NCI-H2196 (cell line): ENCODE data around the gene NEU4.
"Not testable (repeated sequence)": the region's sequence is repeated elsewhere in the genome, so short reads cannot be mapped to it uniquely, and the experiment has no call there.

Experiments used
- DNase-seq: peaks from one replicate; lab custom pipeline; 2025; ENCODE audit not compliant: unreplicated experiment; lab: John Stamatoyannopoulos, UW

NEU4 gene

DNA sequence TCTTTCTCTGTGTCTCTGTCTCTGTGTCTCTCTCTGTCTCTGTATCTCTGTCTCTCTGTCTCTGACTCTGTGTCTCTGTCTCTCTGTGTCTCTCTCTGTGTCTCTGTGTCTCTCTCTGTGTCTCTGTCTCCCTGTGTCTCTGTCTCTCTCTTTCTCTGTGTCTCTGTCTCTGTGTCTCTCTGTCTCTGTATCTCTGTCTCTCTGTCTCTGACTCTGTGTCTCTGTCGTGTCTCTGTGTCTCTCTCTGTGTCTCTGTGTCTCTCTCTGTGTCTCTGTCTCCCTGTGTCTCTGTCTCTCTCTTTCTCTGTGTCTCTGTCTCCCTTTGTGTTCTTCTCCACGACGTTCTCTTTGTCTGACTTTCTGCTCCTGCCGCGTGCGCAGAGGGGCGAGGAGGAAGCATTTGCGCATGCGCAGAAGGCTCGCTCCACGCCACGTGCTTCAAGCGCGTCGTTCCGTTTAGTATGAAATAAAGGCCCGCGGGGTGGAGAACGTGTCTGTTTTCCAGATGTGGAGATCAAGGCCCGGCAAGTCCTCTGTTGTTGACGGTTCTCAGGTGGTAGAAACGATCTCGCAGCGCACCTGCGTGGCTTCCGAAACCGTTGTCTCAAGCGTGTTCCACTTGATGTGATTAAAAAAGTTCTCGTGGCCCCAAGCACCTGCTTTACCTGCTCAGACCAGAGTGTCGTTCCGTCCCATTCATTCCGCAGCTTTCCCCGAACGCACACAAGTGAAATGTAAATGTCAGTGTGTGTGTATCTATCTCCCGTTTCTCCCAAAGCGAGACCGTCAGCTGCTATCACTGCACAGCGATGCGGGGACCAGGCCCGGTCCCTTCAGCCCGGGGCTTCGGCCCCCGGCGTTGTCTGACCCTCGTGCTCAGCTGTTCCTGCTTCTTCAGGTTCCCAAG, 14.8 kb downstream of the NEU4 start:
- not testable (repeated sequence) for DNase-seq

DNA sequence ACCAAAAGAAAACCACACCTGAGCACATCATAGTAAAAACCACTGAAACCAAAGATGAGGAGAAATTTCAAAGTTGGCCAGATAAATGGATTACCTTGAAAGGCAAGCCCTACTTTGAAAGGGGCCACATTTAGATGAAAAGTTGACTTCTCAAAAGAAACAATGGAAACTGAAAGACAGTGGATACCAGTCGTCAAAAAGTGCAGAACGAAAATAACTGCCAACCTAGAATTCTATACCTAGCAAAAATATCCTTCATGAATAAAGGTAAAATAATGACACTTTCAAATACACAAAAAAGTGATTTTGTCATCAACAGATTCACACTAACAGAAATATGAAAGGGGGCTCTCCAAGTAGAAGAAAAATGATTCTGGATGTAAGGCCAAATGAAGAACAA, 18.4 kb downstream of the NEU4 start:
- no peak for DNase-seq

DNA sequence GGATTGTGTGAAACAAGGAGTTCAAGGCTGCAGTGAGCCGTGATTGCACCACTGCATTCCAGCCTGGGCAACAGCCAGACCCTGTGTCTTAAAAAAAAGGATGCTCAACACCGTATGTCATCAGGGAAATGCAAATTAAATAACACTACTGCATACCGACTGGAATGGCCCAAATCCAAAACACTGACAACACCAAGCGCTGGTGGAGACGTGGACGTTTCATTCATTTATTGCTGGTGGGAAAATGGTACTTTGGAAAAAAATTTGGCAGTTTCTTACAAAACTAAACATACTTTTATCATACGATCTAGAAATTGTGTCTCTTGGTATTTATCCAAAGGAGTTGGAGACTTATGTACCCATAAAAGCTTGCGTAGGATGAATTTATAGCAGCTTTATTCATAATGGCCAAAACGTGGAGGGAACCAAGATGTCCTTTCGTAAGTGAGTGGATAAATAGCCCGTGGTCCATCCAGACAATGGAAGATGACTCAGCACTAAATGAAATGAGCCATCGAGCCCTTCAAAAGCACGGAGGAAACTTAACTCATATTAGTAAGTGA, 24.2 kb downstream of the NEU4 start:
- DNase-seq = no peak

DNA sequence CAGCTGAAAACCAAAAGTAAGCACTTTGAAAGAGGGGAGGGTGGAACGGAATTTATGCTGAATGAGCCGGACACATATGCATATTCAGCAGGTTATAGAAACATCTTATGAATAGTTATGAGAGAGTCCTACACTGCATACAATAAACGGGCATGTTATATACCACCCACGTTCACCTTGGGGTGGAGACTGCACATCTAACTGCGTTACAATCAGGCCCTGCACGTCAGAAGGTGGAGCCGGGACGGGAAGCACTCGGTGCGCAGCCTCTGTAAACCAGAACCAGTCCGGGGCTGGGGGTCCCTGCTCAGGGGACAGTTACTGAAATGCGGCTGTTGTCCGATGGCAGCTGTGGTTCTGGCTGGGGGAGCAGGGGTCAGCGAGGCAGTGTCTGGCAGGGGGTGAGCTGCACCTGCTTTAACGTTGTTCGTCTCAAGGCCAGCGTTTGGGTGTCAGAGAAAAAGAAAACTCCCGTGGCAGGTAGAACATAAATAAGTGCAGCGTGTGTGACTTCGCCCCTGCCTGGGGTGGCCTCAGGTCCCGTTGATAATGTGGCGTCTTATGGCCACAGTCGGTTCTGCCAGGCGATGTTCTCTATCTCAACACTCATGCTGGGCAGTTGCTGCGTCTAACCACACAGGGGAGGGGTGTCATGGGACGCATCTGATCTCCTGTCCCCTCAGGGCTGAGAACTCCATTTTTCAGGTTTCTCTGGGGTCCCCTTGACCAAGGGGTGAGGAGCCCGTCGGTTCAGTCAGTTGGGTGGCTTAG, 24.9 kb downstream of the NEU4 start:
- DNase-seq = not testable (repeated sequence)

DNA sequence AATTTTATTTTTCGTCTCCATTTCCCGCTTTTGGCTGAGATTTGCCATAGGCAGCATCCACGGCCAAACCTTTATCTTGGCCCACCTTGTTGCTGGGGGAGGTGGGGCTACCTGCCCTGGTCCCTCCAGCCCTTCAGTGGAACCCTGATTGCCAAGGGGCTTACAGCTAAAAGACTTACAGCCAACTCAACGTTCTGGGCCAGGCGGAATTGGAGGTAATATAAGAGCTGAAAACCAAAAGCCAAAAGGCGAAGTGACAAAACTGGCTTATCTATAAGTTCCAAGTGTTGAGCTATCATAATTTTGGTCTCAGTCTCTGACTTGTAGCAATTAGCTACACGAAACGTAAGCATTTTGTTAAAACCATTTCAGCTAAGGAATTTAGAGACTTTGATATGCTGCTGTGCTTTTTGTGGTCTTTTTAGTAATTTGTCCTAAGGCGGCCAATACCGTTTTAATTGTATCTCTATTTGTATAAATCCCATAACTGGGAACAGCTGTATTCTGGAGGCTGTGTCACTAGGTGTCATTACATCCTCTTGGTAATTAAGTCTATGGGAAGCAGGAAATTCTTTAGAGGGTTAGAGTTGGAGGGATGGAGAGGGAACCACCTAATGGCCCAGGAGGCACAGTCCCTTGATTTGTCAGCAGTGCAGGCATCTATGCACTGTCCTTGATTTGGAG, 25.7 kb downstream of the NEU4 start:
- DNase-seq = no peak

DNA sequence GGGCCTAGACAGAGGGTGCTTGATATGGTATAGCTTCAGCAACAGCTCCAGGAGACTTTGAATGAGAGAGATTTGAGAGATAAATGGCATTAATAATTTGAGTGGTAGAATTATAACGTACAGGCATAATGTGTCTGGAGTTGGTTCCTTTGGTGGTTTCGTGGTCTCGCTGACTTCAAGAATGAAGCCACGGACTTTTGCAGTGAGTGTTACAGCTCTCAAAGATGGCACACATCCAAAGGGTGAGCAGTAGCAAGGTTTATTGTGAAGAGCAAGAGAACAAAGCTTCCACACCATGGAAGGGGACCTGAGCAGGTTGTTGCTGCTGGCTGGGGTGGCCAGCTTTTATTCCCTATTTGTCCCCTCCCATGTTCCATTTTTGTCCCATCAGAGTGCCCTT, 26.6 kb downstream of the NEU4 start:
- DNase-seq = no peak

DNA sequence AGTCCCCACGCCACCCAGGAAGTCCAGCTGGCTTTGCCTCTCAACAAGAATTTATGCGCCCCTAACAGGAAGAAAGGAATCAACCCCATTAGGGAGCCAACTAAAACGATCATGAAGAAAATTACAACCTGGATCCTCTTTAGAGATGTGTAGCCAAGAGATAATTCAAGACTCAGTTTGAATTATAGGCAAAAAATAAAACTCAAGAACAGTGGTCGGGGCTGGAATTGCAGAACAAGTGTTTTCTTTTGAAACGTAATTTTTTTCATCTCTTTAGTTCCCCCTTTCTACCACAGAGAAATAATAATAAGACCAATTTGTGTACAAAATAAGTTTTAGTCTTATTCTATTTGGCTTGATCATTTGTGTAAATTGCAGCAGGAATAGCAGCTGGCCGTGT, 27.3 kb downstream of the NEU4 start:
- no peak for DNase-seq

DNA sequence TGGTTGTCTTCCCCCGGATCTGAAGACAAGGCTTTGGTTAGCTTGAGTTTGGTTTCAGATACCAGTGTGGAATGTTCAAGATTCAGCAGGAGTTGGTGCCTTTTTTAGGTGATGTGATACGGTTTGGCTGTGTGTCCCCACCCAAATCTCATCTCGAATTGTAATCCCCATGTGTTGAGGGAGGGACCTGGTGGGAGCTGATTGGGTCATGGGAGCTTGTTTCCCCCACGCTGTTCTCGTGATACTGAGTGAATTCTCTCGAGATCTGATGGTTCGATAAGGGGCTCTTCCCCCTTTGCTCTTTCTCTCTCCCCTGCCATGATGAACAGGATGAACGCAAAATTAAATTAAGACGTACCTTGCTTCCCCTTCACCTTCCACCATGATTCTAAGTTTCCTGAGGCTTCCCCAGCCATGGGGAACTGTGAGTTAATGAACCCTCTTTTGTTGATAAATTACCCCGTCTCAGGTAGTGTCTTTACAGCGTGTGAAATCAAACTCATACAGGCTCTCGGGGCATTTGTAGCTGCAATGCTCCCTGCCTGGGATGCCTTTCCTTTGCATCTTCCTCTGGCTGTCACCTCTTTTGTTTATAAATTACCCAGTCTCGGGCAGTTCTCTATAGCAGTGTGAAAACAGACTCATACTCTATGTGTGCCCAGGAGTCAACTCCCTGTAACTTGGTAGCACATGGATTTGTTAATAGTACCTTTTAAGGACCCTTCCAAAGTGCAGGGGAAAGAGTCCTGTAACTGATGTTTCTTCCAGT, 28.4 kb downstream of the NEU4 start:
- DNase-seq = no peak

DNA sequence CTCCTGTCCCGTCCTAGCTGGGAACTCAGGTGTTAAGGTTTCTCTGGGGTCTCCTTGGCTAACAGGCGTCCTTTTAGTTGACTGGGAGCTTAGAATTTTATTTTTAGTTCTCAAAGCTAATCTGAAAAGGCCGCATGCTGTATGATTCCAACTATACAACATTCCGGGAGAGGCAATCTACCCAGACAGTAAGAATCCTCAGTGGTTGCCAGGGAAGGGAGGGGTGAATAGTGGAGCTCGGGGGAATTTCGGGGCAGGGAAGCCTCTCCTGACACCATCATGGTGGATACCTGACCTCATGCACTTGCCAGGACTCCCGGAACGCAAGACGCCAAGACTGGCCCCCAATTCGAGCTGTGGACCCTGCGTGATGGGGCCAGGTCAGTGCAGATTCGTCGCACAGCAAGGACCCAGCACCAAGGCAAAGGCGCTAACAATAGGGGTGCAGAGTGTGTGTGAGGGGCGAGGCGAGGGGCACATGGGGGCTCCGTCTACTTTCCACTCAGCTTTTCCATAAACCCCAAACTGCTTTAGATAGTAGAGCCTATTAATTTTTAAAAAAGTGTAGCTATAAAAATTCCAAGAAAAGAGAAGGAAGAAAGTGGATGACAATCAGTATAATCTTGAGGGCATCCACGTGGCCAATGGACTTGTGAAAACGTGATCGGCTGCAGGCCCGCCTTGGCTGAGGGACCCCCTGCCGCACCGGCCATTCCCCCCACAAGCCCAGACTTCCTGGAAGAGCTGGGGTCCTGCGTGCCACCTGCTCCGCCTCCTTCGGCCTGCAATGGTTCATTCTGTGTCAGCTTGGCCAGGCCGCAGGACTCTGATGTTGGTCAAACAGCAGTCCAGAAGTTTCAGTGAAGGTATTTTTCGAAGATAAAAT, 32.4 kb downstream of the NEU4 start:
- DNase-seq = no peak

DNA sequence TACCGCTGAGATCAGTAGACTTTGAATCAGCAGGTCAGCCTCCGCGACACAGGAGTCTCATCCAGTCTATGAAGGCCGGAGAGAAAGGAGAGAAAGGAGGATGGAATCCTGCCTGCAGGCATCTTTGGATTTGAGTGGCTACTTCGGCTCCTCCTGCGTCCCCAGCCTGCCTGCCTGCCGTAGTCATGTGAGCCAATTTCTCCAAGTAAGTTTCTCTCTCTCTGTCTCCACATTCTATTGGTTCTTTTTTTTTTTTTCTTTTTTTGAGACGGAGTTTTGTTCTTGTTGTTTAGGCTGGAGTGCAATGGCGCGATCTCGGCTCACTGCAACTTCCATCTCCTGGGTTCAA, 33.0 kb downstream of the NEU4 start:
- DNase-seq = no peak

DNA sequence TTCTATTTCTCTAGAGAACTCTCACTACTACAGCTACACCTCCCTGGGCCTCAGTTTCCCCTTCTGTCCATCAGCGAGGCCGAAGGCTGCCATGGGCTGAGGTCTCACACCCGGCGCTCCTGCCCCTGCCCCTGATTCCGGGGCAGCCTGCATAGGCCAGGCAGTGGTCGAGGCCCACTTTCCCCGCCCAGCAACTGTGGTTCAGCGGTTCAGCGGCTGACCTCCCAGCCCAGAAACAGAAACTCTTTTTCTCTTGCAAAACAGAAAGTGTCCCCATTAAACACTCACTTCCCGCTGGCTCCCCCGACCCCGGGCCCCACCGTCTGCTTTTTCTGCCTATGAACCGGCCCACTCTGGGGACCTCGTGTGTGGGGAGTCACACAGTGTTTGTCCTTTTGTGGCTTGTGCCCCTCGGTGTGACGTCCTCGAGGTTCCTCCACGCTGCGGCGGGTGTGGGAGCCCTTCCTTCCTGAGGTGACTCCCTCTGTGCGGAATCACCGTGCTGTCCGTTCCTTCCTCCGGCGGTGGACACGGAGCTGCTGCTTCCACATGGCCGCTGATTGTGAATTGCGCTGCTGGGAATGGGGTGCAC, 33.7 kb downstream of the NEU4 start:
- no peak for DNase-seq

DNA sequence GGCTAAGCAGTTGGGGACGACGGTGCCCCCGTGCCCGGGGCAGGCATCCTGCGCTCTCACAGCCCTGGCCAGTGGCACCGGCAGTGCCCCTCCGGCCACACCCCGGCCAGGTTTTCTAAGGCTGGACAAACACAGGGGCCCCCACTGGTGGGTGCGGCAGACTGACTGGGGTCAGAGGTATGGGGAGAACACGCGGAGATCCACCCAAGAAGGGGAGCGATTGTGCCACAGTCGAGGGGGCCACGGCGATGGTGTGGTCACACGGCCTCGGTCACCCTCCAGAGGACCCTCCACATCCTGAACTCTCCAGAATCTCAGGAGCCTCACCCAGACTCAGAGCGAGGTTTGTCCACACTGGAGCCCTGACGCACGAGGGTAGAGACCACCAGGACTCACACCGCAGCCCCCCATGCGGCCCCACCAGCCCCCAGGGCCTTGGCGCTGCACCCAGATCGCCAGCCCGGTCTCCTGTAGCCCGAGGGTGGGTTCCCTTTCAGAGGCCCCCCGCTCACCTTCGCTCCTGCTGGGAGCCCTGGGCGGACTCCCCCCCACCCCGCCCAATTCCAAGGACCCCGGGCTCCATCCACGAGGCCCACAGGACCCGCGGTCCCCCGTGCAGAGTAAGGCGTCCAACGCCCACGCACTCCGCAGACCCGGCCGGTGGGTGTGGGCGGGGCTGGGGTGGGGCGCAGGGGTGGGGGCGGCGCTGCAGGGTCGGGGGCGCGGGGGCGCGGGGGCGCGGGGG, 34.5 kb downstream of the NEU4 start:
- no peak for DNase-seq

DNA sequence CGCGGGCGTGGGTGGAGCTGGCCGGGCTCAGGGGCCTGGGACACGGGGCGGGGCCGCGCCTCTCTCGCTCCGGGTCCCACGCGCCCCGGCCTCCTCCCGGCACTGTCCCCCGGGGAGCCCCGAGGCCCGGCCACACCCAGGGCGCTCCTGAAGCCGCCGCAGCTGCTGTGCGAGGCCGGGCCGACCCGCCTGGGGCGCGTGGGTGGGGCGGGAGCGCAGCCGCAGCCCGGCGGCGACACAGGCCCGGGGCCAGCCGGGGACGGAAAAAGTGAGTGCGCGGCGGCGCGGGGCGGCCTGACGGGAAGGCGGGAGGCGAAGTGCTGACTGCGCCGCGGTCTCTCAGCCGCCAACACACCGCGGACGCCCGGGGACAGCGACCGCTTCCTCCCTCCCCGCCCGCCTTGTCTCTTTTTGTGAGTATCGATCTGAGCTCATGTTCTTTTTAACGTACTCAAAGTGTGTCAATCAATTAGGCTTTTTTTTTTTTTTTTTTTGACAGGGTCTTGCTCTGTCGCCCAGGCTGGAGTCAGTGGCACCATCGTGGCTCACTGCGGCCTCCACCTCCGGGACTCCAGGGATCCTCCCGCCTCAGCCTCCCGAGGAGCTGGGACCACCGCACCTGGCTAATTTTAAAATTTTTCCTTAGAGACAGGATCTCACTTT, 35.2 kb downstream of the NEU4 start:
- peak; percentile 49 for DNase-seq

DNA sequence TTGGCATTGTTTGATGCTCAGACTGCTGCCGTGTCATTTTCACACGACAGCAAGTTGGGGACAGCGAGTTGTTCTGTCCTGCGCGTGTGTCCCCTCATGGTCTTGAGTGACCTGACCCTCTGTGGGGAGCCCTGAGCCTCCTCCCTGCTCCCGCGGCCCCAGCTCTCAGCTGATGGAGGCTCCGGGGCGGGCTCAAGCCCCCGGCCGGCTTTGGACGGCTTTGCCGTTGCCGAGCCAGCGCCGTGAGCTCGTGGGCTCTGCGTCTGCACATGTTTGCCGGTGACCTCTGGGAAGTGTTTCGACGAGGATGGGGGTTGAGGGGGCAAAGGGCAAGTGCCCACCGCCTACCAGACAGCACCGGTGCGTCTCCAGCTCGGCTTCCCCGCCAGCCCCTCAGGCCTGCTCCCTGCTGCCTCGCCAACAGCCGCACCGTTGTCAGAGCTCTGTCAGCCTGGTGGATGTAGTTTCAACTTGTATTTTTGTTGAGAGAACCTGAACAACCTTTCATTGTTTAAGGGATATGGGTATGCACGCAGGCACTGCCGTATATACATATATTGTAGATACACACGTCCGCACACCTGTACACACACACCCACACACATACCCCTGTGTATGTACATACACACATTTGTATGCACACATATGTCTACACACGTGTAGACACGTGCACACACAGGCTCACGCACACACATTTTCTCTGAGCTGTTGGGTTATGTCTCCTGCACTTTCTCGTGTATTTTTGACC, 36.0 kb downstream of the NEU4 start:
- DNase-seq = no peak

DNA sequence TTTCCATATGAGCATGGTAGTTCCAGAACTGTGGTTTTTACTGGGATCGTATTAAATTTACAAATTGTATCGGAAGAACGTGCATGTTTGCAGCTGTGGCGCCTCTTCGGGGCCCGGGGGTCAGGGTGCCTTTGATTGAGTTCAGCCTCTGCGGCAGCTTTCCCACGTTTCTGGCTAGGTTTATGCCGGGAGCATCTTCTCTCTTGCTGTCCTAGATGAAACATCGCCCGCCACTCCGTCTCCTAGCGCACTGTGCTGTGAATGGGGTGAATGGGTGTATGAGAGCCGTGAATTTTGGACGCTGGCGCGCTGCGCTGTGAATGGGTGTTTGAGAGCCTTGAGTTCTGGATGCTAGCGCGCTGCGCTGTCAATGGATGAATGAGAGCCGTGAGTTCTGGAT, 37.4 kb downstream of the NEU4 start:
- no peak for DNase-seq

DNA sequence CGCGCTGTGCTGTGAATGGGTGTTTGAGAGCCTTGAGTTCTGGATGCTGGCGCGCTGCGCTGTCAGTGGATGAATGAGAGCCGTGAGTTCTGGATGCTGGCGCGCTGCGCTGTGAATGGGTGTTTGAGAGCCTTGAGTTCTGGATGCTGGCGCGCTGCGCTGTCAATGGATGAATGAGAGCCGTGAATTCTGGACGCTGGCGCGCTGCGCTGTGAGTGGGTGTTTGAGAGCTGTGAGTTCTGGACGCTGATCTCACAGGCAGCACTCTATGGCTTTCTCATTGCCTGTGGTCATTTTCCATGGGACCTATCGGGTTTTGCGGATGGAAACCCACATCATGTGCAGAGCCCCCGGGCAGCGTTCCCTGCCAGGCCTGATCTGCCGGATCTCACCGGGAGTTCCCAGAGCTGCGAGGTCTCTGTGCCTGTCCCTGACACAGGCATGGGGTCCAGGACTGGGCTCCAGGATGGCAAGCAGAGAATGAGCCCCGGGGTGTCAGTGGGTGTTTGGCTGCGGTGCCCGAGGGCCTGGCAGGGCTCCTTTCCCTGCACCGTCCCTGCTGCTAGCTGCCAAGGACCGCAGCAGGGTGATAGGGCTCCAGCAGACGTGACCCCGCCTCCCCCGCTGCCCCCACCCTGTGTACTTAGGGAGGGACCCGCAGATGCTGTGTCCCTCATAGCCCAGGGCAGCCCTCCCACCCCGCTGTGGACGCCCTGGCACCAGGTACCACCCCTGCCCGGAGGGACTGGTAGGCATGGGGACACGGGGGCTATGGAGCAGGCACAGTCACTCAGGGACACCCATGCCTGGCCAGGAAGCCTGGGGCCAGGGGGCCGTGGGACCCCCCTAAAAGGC, 40.0 kb downstream of the NEU4 start:
- no peak for DNase-seq
